Caco-2 (cell line): ENCODE results near the gene CLEC2D. TPM values are rescaled to one million over a fixed set of nuclear protein-coding genes. Genes with fewer than 3 reads are reported as not detected.
"Not testable (repeated sequence)": the region's sequence is repeated elsewhere in the genome, so short reads cannot be mapped to it uniquely, and the experiment has no call there.

Experiments used
- BruUV-seq: library from RNA; stranded (reverse); fragments of 400-500 nt; replicated peaks from 2 replicates; lab custom pipeline; 2021; lab: Mats Ljungman, UMichigan
- CTCF ChIA-PET: fragments of 300-600 bp; sonication (Branson Sonifier 250); formaldehyde crosslinking; loops from one replicate; lab custom pipeline; 2022; ENCODE audit warnings: antibody characterized with exemption; lab: Charles Lee
- POLR2A ChIA-PET: fragments of 300-600 bp; sonication (Branson Sonifier 250); formaldehyde crosslinking; loops from one replicate; lab custom pipeline; 2022; ENCODE audit warnings: antibody characterized with exemption; lab: Charles Lee
- DNase-seq, 2 experiments: peaks; one replicate each; pipeline versions ENCODE4 v3.0.0 to v3.0.0-alpha.2; 2020 to 2022
- H3K27me3 ChIP-seq: replicated peaks from 2 replicates; pipeline ENCODE4 v1.6.0; 2011; ENCODE audit warnings: low read length; ENCODE audit not compliant: control insufficient read depth, insufficient read depth
- H3K36me3 ChIP-seq: 2 replicates; pipeline ENCODE4 v1.5.1; 2011; ENCODE audit warnings: low read length; ENCODE audit not compliant: control insufficient read depth, insufficient read depth
- H3K4me1 ChIP-seq: fragments of 250-450 bp; sonication (Bioruptor Pico); 2 replicates; pipeline ENCODE4 v1.5.1; 2020; ENCODE audit warnings: mild to moderate bottlenecking
- H3K4me3 ChIP-seq: 2 replicates; pipeline ENCODE4 v1.5.1; 2011; ENCODE audit warnings: low read depth, mild to moderate bottlenecking, control low read depth, low read length
- H3K9me3 ChIP-seq: fragments of 250-450 bp; sonication (Bioruptor Pico); 2 replicates; pipeline ENCODE4 v1.5.1; 2020; ENCODE audit warnings: mild to moderate bottlenecking, moderate library complexity
- H3K27ac Mint-ChIP-seq: one replicate; pipeline ENCODE4 v1.8.0; 2022; ENCODE audit warnings: mixed read lengths; ENCODE audit not compliant: unreplicated experiment
- H3K27me3 Mint-ChIP-seq: one replicate; pipeline ENCODE4 v1.8.0; 2022; ENCODE audit warnings: mixed read lengths; ENCODE audit not compliant: insufficient read depth, unreplicated experiment
- H3K36me3 Mint-ChIP-seq: one replicate; pipeline ENCODE4 v1.8.0; 2022; ENCODE audit warnings: mild to moderate bottlenecking, mixed read lengths; ENCODE audit not compliant: insufficient read depth, unreplicated experiment
- H3K4me1 Mint-ChIP-seq: one replicate; pipeline ENCODE4 v1.8.0; 2022; ENCODE audit warnings: low read depth, mixed read lengths; ENCODE audit not compliant: unreplicated experiment
- H3K4me3 Mint-ChIP-seq: one replicate; pipeline ENCODE4 v1.8.0; 2022; ENCODE audit warnings: mild to moderate bottlenecking, moderate library complexity, mixed read lengths; ENCODE audit not compliant: unreplicated experiment
- H3K9me3 Mint-ChIP-seq: one replicate; pipeline ENCODE4 v1.8.0; 2022; ENCODE audit warnings: mixed read lengths; ENCODE audit not compliant: unreplicated experiment
- intact Hi-C: fragments of 100-400 bp; cut with micrococcal nuclease; formaldehyde crosslinking; loops from one replicate; pipeline ENCODE4 v1.10.0; 2022; ENCODE audit not compliant: unreplicated experiment
- total RNA-seq: library from RNA; stranded (reverse); gene quantifications from 2 replicates; pipeline ENCODE4 v1.2.3, GENCODE V29; 2022
- TF ChIP-seq, protein P1 (sequence below), 2 experiments: fragments of 200-600 bp in 1 of 2; IDR thresholded peaks; 1 replicate in 1 of 2; 2 replicates in 1 of 2; pipeline versions ENCODE4 v1.5.1 to v1.8.0; 2011 to 2022; ENCODE audit warnings: antibody characterized with exemption in 1 of 2, control low read depth in 1 of 2, inconsistent platforms in 1 of 2, low read depth in 1 of 2, low read length in 1 of 2, mild to moderate bottlenecking in 1 of 2, moderate library complexity in 1 of 2; ENCODE audit not compliant: insufficient read depth in 1 of 2, severe bottlenecking in 1 of 2, unreplicated experiment in 1 of 2

The CLEC2D gene
- total RNA-seq, 1 experiment from 2014 or later = 6.6 TPM

DNA sequence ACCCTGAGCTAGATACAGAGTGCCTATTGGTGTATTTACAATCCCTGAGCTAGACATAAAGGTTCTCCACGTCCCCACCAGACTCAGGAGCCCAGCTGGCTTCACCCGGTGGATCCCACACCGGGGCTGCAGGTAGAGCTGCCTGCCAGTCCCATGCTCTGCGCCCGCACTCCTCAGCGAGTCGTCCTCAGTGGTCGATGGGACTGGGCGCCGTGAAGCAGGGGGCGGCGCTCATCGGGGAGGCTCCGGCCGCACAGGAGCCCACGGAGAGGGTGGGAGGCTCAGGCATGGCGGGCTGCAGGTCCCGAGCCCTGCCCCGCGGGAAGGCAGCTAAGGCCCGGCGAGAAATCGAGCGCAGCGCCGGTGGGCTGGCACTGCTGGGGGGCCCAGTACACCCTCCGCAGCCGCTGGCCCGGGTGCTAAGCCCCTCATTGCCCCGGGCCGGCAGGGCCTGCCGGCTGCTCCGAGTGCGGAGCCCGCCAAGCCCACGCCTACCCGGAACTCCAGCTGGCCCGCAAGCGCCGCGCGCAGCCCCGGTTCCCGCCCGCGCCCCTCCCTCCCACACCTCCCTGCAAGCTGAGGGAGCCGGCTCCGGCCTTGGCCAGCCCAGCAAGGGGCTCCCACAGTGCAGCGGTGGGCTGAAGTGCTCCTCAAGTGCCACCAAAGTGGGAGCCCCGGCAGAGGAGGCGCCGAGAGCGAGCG is 70.0 kb downstream of the CLEC2D start:
- H3K4me3 ChIP-seq, H3K36me3 Mint-ChIP-seq, H3K4me3 Mint-ChIP-seq, DNase-seq, H3K9me3 ChIP-seq, H3K27me3 ChIP-seq, intact Hi-C loops, BruUV-seq, H3K27ac Mint-ChIP-seq, H3K36me3 ChIP-seq, H3K4me1 ChIP-seq, H3K9me3 Mint-ChIP-seq, POLR2A ChIA-PET, H3K4me1 Mint-ChIP-seq: not testable (repeated sequence)
- peaks cover 14% of the 10 kb centered on the region for H3K27me3 Mint-ChIP-seq
- CTCF ChIA-PET = interaction anchor here (1.4 kb wide), 1 partner anchor 58 kb away, joined by 4 read pairs; no protein-coding TSS in a partner anchor

DNA sequence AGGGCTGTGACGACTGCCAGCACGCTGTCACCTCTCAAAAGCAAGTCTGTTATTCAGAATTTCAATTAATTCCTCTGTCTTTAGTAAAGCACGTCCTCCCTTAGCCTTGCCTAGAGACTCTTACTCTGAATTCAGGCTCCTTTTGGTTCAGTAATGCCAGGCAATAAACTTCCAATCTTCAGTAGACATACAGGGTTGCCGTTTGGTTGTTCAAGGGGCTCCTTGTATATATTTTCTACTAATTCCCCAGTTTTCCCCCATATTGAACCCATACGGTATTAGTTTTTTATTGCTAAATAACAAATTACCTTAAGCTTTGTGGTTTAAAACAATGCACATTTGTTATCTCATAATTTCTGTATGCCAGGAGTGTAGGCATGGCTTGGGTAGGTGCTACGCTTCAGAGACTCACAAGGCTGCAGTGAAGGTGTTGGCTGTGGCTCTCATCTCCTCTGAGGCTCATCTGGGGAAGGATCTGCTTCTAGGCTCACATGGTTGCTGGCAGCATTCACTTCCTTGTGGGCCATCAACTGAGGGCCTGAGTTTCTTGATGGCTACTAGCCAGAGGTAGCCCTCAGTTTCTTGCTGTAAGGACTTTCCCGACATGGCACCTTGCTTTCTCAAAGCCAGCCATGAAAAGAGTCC is 70.7 kb downstream of the CLEC2D start:
- H3K9me3 Mint-ChIP-seq = no peaks in the 10 kb centered on the region
- TF ChIP-seq, protein P1, sequence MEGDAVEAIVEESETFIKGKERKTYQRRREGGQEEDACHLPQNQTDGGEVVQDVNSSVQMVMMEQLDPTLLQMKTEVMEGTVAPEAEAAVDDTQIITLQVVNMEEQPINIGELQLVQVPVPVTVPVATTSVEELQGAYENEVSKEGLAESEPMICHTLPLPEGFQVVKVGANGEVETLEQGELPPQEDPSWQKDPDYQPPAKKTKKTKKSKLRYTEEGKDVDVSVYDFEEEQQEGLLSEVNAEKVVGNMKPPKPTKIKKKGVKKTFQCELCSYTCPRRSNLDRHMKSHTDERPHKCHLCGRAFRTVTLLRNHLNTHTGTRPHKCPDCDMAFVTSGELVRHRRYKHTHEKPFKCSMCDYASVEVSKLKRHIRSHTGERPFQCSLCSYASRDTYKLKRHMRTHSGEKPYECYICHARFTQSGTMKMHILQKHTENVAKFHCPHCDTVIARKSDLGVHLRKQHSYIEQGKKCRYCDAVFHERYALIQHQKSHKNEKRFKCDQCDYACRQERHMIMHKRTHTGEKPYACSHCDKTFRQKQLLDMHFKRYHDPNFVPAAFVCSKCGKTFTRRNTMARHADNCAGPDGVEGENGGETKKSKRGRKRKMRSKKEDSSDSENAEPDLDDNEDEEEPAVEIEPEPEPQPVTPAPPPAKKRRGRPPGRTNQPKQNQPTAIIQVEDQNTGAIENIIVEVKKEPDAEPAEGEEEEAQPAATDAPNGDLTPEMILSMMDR (IDR thresholded peaks at IDR 0.05; ENCODE audit: insufficient read depth in 1 of 2, low read depth in 1 of 2, low read length in 1 of 2, severe bottlenecking in 1 of 2, unreplicated experiment in 1 of 2) = no peak
- intact Hi-C loops = no loop called here
- H3K27me3 Mint-ChIP-seq = peaks cover 14% of the 10 kb centered on the region
- POLR2A ChIA-PET = no interaction called here
- Histone ChIP-seq H3K36me3 (no peaks in the 10 kb centered on the region), H3K4me3 (no peak overlapping the region), H3K4me1 (no peaks in the 10 kb centered on the region), H3K27me3 (no peaks in the 10 kb centered on the region), H3K9me3 (no peaks in the 10 kb centered on the region)
- BruUV-seq = no TSS peak
- CTCF ChIA-PET = no interaction called here
- H3K4me1 Mint-ChIP-seq = no peaks in the 10 kb centered on the region
- no peak for DNase-seq
- H3K36me3 Mint-ChIP-seq = no peaks in the 10 kb centered on the region
- H3K27ac Mint-ChIP-seq = no peak overlapping the region
- no peak overlapping the region for H3K4me3 Mint-ChIP-seq

DNA sequence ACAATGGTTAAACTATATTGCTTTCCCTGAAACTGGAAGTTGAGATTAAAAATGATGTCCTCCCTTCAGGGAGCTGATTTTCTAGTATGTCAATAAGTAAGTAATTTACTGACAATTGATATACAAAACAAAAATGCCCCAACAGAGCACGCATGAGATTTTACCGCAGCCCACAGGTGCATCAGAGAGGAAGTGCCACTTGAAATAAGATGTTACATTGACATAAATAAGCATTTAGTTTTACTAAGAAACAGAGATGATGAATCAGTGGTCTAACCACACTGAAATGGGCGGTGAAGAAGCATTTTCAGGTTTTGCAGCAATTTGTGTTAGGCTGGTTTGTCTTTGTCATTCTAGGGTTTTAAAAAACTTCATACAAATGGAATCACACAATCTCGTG is 72.2 kb downstream of the CLEC2D start:
- no peaks in the 10 kb centered on the region for H3K36me3 Mint-ChIP-seq
- intact Hi-C loops = no loop called here
- POLR2A ChIA-PET = no interaction called here

More for the DNA sequence above, 72.2 kb downstream of the CLEC2D start:
- DNase-seq = no peak
- TF ChIP-seq, protein P1 (IDR thresholded peaks at IDR 0.05; ENCODE audit: insufficient read depth in 1 of 2, low read depth in 1 of 2, low read length in 1 of 2, severe bottlenecking in 1 of 2, unreplicated experiment in 1 of 2) = no peak
- BruUV-seq = no TSS peak
- no peaks in the 10 kb centered on the region for H3K4me1 Mint-ChIP-seq
- H3K27me3 Mint-ChIP-seq = peaks cover 12% of the 10 kb centered on the region
- no peaks in the 10 kb centered on the region for H3K36me3 ChIP-seq
- H3K27me3 ChIP-seq = no peaks in the 10 kb centered on the region
- H3K9me3 Mint-ChIP-seq = no peaks in the 10 kb centered on the region
- H3K4me3 Mint-ChIP-seq = no peak overlapping the region
- no peak overlapping the region for H3K4me3 ChIP-seq
- no peak overlapping the region for H3K27ac Mint-ChIP-seq
- H3K9me3 ChIP-seq = no peaks in the 10 kb centered on the region
- no peaks in the 10 kb centered on the region for H3K4me1 ChIP-seq
- CTCF ChIA-PET = no interaction called here
